GM15510 (cell line): ENCODE data around the gene TMEM81.

Experiments used
- POLR2A ChIP-seq: IDR thresholded peaks from 3 replicates; pipeline ENCODE4 v1.6.1; 2011; ENCODE audit warnings: borderline replicate concordance; ENCODE audit not compliant: insufficient read length; ENCODE audit errors: extremely low read depth

Gene TMEM81

DNA sequence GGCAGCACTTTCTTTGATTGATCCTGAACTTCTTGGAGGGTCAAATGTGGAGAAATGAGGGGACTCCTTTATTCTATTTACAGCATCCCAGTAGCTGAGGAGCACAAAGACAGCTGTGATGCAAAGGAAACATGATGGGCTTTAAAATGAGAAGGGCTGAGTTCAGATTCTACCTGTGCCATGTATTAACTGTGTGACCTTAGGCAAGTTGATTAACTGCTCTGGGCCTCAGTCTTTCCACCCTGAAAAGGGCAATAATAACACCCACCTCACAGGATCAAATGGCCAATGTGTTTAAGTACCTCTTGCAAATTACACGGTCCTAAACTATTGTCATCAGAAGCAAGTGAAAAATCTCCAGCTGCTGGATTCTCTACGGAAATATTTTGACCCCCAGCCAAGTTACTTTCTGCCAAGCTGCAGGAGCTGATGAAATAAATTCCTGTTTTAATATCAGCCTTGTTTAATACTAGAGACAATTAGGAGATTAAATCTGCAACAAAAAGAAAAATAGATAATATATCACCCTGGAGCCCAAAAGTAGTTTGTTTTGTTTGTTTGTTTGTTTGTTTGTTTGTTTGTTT, 15.7 kb downstream of the TMEM81 start:
- no peak for TF ChIP-seq POLR2A

DNA sequence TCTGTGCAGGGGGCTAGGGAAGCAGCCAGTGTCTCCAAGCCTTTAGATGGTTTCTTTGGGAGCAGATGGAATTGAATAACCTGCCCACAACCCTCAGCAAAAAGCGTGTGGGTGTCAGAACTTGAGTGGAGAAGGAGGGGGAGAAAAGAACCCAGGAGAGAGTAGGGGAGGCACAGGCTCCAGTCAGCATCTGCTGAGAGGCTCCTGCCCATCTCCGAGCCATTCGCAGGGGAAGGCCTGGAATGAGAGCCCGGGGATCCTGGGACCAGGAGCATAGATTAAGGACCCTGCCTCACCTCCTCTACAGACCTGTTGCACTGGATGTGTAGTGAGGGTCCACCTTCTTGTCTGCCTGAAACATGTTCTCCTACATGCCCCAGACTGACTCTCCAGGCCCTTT, 16.3 kb downstream of the TMEM81 start:
- no peak for TF ChIP-seq POLR2A

DNA sequence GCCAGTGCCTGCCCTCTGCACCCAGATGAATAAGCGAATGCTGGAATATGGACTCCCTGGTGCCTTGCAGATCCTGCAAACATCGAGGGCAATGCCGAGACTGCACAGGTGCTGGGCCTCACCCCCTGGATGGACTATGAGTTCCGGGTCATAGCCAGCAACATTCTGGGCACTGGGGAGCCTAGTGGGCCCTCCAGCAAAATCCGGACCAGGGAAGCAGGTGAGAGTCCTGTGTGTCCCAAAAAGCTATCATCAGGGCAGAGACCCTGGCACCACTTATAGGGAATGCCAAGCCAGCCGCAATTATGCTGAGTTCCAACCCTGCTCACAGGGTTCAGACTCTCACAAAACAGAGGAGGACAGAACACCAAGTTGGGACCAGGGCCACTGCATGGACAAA, 17.2 kb downstream of the TMEM81 start:
- no peak for TF ChIP-seq POLR2A

DNA sequence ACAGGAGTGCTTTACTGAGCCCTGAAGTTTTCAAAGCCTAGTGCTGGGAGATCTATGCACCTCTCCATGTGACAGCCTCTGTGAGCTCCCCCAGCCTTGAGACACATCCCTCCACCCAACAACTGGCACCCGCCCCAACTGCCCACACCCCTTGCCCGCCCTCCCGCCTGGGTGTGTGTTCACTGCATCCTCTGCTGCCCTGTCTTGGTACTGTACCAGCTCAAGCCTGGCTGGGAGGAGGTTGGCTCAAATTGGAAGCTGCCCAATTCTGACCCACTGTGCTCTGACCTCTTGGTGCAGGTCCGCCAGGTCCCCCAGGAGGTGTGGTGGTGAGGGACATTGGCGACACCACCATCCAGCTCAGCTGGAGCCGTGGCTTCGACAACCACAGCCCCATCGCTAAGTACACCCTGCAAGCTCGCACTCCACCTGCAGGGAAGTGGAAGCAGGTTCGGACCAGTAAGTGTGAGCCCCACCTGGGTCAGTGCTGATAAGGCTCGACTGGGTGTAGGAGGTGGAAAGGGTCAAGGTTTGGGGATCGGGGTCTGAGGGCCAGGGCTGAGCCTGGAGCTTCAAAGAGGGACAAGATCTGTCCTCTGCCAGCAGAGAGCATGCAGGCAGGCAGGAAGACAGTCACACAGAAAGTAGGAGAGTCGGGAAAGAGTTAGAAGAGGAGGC, 18.0 kb downstream of the TMEM81 start:
- TF ChIP-seq POLR2A, result no peak

DNA sequence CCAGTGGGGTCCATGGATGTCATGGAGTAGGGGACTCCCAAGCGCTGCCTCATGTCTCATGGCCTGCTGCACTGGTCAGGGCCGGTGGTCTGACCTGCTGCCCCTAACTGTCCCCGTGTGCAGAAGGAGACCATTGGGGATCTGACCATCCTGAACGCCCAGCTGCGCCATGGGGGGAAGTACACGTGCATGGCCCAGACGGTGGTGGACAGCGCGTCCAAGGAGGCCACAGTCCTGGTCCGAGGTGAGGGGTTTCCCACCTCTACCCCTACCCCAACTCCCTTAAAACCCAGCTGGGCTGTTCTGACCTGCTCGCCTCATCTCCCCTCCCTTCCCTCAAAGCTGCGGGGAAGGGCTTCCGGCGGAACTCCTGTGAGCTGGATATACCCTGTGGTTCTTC, 18.6 kb downstream of the TMEM81 start:
- TF ChIP-seq POLR2A, result no peak

DNA sequence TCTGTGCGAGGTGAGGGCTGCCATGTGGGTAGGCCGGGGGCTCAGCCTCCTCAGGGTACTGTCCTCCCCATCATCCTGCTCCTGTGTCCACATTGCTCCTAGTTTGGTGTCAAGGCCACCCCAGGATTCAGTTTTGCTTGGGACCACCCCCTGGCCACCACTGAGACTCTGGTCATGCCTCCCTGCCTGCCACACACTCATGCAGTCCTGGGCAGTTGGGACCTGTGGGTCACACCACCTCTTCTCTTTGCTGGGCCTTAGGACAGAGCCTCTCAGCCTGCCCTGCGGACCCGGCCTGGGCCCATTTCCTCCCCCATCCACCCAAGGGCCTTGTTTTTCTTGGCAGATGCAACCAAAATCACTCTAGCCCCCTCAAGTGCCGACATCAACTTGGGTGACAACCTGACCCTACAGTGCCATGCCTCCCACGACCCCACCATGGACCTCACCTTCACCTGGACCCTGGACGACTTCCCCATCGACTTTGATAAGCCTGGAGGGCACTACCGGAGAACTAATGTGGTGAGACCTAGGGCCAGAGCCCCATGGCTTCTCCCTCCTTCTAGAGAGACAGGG, 19.4 kb downstream of the TMEM81 start:
- TF ChIP-seq POLR2A, result no peak

DNA sequence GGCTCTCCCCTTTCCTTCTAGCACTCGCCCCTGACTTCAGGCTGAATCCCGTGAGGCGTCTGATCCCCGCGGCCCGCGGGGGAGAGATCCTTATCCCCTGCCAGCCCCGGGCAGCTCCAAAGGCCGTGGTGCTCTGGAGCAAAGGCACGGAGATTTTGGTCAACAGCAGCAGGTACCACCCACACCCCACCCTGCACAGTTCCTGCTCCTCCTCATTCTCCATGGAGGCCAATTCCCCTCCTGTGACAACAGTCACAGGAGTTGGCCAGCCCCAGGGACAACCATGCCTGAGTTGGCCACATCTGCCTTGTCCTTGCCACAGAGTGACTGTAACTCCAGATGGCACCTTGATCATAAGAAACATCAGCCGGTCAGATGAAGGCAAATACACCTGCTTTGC, 20.0 kb downstream of the TMEM81 start:
- TF ChIP-seq POLR2A, result no peak

DNA sequence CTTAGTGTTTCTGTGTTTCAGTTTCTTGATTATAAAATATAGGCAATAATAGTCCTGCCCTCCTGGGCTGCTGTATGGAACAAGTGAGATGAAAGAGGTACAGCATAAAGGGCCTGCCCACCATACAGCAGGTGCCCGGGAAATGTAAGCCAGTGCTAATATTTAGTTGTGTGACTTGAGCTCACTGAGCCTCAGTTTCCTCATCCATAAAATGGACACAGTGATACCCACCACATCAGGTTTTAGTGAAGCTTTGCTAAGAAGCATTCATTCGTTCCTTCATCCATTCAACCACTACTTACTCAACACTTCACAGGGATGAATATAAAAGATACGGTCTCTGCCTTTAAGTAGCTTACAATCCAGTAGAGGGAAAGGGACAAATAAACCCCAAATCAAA, 21.4 kb downstream of the TMEM81 start:
- no peak for TF ChIP-seq POLR2A

DNA sequence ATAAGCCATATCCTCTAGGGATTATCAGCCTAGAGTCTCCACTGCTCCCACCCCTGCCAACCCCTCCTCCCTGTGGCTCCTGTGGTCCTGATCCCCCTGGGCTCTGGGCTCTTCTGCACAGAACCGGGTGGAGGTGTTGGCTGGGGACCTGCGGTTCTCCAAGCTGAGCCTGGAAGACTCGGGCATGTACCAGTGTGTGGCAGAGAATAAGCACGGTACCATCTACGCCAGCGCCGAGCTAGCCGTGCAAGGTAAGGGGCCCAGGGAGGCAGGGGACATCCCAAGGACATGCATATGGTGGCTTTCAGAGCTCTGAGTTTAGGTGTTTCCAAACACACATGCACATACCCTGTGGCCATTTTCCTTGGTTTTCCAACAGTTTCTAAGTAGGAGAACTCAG, 21.9 kb downstream of the TMEM81 start:
- TF ChIP-seq POLR2A, result no peak

DNA sequence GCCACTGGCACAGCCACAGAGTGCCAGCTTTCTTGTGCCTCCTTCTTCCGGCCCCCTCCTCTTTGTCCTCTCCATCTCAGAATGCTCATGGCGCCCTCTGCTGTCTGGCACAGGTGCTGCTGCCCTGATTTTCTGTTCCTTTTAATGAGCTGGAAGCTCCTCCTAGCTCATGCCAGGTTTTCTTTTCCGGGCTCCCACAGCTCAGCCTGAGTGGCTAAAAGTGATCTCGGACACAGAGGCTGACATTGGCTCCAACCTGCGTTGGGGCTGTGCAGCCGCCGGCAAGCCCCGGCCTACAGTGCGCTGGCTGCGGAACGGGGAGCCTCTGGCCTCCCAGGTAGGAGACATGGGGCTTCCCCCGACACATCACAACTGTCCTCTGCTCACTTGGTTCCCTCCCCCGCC, 22.6 kb downstream of the TMEM81 start:
- TF ChIP-seq POLR2A, result no peak

DNA sequence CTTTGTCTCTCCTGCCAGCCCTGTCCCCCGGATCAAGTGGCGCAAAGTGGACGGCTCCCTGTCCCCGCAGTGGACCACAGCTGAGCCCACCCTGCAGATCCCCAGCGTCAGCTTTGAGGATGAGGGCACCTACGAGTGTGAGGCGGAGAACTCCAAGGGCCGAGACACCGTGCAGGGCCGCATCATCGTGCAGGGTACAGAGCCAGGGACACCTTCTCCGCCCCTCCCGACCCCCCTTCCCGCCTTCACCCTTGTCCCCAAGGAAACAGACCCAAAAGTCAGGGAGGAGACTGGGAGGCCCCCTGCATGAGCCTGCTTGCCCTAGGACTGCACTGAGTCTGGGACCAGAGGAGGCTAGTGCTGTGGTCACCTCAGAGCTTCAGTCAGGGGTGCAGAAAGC, 23.0 kb downstream of the TMEM81 start:
- TF ChIP-seq POLR2A, result no peak

DNA sequence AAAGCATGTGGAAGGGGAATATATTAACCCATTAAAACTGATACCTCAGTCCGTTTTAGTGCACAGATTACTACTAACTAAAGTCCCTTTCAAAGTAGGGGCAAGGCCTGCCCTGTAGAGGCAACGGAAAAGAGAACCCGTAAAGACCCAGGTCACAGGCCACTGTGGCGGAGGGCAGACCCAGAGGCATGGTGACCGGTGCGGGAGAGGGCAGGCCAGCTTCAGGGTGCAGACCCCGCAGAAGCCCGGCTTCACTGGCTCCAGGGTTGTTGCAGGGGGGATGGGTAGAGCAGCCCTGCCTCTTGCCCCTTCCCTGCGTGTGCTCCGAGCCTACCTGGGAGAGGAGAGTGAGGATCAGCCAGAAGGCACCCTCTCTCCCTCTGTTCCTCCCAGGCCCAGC, 23.5 kb downstream of the TMEM81 start:
- TF ChIP-seq POLR2A, result no peak

DNA sequence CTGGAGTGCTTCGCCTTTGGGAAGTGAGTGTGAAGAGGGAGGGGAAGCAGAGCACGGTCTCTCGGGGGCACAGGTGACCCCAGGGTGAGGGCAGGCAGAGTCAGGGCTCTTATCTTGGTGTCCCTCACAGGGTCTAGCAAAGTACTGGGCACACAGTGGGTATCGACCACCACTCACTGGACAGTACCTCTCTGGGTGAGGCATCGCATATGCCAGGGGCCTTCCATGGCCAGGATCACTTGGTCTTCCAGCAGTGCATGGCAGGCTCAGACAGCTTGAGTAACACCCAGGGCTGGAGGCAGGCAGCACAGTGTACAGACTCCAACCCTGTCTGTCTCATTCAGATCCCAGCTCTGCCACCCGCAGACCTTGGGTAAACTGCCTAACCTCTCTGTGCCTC, 24.6 kb downstream of the TMEM81 start:
- TF ChIP-seq POLR2A, result no peak

DNA sequence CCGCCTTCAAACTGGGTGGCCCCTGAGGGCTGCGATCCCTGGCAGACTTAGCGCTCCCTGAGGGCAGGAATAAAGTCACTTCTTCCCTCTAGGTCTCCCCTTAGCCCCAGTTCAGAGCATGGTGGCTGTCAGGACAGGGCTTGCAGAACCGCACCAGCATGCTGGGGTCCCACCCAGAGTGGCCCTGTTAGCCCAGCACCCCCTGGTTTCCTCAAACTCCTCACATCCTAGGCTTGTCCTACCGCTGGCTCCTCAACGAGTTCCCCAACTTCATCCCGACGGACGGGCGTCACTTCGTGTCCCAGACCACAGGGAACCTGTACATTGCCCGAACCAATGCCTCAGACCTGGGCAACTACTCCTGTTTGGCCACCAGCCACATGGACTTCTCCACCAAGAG, 25.4 kb downstream of the TMEM81 start:
- TF ChIP-seq POLR2A, result no peak

DNA sequence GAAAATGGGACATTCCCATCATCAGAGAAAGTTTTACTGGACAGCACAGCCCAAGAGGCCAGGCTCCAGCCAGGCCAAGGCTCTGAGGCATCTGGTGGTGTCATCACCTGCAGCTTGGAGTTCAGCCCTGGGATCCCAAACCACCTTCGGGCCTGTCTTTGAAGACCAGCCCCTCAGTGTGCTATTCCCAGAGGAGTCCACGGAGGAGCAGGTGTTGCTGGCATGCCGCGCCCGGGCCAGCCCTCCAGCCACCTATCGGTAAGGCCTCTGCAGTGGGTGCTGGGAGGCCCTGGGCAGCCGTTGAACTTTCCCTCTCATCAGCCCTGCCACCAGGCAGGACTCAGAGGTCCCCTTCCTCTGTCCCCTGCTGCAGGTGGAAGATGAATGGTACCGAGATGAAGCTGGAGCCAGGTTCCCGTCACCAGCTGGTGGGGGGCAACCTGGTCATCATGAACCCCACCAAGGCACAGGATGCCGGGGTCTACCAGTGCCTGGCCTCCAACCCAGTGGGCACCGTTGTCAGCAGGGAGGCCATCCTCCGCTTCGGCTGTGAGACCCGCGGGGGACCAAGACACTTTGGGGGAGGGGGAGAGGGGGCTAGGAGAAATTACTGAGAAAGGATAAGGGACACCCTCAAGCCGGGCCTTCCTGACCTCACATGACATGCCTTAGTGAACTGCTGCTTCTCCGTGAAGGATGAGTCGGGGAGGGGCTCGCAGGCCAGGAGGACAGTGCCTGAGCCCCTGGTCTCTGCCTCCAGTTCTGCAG, 26.3 kb downstream of the TMEM81 start:
- no peak for TF ChIP-seq POLR2A
